Measurements from ENCODE around the gene SEMA5A.

- no peak for TF ChIP-seq POLR2AphosphoS5 (IDR thresholded peaks at IDR 0.05; ENCODE audit: low read depth, low read length)
- TF ChIP-seq REST (IDR thresholded peaks at IDR 0.05; ENCODE audit: insufficient read depth in 1 of 2, low read depth in 2 of 2, low read length in 2 of 2), result no peak
- TF ChIP-seq TAF1 (IDR thresholded peaks at IDR 0.05; ENCODE audit: borderline replicate concordance, insufficient read depth, low read length), result no peak
Measured at GRCh38 chr5:9222054-9222976, 323.6 kb downstream of the SEMA5A start.
